ENCODE measurements around the gene C8B.

- TF ChIP-seq, protein P1, sequence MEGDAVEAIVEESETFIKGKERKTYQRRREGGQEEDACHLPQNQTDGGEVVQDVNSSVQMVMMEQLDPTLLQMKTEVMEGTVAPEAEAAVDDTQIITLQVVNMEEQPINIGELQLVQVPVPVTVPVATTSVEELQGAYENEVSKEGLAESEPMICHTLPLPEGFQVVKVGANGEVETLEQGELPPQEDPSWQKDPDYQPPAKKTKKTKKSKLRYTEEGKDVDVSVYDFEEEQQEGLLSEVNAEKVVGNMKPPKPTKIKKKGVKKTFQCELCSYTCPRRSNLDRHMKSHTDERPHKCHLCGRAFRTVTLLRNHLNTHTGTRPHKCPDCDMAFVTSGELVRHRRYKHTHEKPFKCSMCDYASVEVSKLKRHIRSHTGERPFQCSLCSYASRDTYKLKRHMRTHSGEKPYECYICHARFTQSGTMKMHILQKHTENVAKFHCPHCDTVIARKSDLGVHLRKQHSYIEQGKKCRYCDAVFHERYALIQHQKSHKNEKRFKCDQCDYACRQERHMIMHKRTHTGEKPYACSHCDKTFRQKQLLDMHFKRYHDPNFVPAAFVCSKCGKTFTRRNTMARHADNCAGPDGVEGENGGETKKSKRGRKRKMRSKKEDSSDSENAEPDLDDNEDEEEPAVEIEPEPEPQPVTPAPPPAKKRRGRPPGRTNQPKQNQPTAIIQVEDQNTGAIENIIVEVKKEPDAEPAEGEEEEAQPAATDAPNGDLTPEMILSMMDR (conservative IDR thresholded peaks at IDR 0.05 in 1 of 2, IDR thresholded peaks at IDR 0.05 in 1 of 2; ENCODE audit: extremely low read depth in 1 of 2, insufficient read depth in 1 of 2, low read depth in 1 of 2, low read length in 2 of 2), result no peak
- TF ChIP-seq EZH2 (IDR thresholded peaks at IDR 0.05; ENCODE audit: borderline replicate concordance, low read length), result no peak
These were observed 26.6 kb downstream of the C8B start for GRCh38 chr1:56939209-56939608.
